ENCODE results near the gene NRN1. TPM values are rescaled to one million over a fixed set of nuclear protein-coding genes. Genes with fewer than 3 reads are reported as not detected.

Gene NRN1
- total RNA-seq, 1 donor: not detected

DNA sequence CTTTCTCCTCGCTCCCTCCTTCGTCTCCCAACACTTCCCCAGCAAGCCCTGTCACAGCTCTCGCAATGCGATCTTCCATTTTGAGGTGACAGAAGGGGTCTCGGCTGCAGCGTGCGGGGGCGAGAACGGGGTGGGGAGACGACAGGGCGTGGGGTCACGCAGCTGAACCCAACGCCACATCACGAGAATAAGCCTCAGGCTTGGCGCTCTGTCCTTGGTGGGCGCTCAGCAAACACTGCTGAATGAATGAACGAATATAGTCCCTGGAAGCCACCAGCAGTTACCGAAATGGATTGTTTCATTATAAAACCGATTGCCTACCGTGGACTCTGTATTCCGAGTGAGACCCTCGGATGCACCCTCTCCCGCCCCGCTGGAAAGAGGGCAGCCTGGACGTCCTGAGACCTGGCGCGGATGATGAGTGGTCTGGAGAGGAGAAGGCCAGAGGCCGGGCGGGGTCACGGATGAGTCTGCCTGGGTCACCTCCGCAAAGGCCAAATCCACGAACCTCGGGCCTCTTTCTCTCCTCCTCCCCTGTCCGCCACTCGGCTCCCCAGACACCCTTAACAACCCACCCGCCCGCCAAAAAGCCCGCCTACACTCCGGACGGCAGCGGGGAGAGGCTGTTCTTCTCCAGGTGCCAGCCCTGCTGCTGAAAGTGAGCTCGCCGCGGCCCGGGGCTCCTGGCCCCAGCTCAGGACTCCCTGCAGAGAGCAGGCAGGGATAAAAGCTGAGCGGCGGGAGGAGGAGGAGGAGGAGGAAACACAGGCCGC is 3.7 kb downstream of the NRN1 start:
- peak in 2 of 3 donors; percentile 22 to 32 for DNase-seq (ENCODE audit: low read depth in 2 of 3, low spot score in 2 of 3)

- peak in 2 of 3 donors; percentile 26 to 36 for DNase-seq (ENCODE audit: low read depth in 2 of 3, low spot score in 2 of 3)
These were observed 4.5 kb downstream of the NRN1 start for GRCh38 chr6:6002005-6002847.

DNA sequence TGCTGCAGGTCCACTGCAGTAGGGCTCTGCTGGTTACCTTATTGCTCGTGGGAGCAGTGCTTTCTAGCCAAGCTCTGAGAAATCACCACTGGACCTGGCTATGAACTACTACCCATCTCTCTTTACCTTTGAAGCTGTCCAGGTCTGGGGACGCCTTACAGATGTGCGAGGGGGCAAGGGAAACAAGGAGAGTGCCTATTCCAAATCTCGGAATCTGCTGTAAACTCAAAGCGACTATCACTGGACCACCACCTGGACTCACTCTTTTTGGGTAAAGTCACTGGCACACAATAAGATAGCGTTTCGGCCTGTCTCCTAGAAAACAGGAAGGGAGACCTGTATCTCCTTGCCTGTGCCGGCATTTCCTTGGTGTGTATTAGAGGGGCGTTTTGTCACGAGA is 5.3 kb downstream of the NRN1 start:
- DNase-seq (ENCODE audit: low read depth in 2 of 3, low spot score in 2 of 3): no peak

GRCh38 chr6:5999688-6000608 is 6.8 kb downstream of the NRN1 start:
- DNase-seq (ENCODE audit: low read depth in 2 of 3, low spot score in 2 of 3): peak in 2 of 3 donors; percentile 10 to 18

GRCh38 chr6:5998711-5999687 is 7.7 kb downstream of the NRN1 start:
- peak in 2 of 3 donors; percentile 24 to 34 for DNase-seq (ENCODE audit: low read depth in 2 of 3, low spot score in 2 of 3)

DNA sequence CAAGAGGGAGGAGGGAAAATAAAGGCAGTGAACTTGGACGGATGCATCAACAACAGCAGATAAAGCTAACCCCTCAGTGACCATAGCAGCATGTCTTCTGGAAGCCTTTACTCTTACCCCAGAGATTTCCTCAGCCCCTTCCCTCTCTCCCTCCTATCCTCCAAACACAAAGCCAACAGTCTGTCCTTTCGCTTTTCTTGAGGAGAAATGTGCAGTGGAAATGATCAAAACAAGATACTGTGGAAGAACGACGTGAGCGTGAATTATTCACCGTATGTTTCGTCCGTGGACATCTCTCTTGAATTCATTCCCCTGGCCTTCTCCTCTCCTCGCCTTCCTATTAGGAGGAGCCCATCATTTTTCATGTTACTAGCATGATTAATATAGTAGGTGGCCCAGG is 8.5 kb downstream of the NRN1 start:
- peak in 1 of 3 donors; percentile 7 for DNase-seq (ENCODE audit: low read depth in 2 of 3, low spot score in 2 of 3)

DNA sequence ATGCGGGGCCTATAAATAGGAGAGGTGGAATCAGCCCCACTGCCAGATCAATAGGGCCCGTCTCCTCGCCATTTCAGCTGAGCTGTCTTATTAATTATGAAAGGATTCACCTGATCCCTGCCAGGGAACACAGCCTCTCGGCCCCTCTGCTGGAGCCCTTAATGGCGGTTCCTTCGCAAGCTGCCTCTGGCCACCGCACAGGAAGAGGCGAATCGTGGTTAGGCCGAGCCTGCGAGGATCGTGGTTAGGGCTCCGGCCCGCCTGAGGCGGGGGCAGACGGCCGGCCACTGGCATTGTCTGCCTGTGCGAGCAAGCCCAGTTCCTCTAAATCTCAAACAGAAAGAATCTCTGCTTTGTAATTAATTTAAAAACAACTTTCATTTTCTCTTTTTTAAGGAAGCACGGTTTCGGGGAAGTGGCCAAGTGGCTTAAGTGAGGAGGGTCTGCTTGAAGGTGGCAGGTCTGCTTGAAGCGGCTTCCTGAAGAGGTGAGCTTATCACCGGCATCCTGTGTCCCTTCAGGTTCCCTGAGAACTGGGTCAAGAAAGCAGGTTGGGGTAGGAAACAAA is 9.2 kb downstream of the NRN1 start:
- DNase-seq (ENCODE audit: low read depth in 2 of 3, low spot score in 2 of 3): peak in 2 of 3 donors; percentile 51 to 65

GRCh38 chr6:5996714-5997419 is 9.9 kb downstream of the NRN1 start:
- DNase-seq (ENCODE audit: low read depth in 2 of 3, low spot score in 2 of 3): no peak

- DNase-seq (ENCODE audit: low read depth in 2 of 3, low spot score in 2 of 3): peak in 2 of 3 donors; percentile 26 to 31
These were observed 10.6 kb downstream of the NRN1 start for GRCh38 chr6:5995949-5996713.

GRCh38 chr6:5995658-5995948 is 11.1 kb downstream of the NRN1 start:
- peak in 2 of 3 donors; percentile 4 to 16 for DNase-seq (ENCODE audit: low read depth in 2 of 3, low spot score in 2 of 3)

DNA sequence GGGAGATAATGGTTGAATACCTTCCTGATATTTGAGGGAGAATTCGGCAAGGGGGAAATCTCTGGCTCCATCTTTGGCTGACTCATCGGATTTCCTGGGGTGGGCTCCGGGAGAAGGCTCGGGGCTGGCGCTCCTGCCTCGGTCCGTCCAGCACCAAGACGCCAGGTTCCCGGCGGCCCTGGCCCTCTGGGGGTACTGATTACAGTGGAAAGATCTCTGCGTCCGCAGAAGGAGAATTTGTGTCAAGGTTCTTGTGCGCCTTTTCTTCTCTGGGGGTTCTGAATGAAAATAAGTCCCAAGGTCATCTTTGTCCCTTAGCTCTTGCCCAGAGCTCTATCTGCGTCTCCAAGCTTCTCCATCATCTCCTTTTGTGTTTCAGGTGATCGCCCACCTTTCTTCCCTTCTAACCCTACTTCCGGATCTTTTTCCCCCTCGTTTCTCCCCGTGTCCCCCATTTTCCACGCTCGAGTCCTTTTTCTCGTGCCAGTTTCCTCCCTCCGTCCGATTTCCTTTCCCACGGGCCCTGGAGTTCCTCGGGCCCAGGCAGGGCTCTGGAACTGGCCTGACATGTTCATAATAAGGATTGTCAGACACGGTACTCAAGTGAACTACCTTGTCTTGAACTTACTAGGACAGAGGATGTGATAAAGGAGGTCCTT is 11.6 kb downstream of the NRN1 start:
- DNase-seq (ENCODE audit: low read depth in 2 of 3, low spot score in 2 of 3): peak in 1 of 3 donors; percentile 7

- DNase-seq (ENCODE audit: low read depth in 2 of 3, low spot score in 2 of 3): peak in 2 of 3 donors; percentile 14 to 30
These were observed 12.3 kb downstream of the NRN1 start for GRCh38 chr6:5994234-5994998.

- DNase-seq (ENCODE audit: low read depth in 2 of 3, low spot score in 2 of 3): no peak
These were observed 14.0 kb downstream of the NRN1 start for GRCh38 chr6:5992551-5993225.

GRCh38 chr6:5990786-5991185 is 15.9 kb downstream of the NRN1 start:
- DNase-seq (ENCODE audit: low read depth in 2 of 3, low spot score in 2 of 3): no peak

DNA sequence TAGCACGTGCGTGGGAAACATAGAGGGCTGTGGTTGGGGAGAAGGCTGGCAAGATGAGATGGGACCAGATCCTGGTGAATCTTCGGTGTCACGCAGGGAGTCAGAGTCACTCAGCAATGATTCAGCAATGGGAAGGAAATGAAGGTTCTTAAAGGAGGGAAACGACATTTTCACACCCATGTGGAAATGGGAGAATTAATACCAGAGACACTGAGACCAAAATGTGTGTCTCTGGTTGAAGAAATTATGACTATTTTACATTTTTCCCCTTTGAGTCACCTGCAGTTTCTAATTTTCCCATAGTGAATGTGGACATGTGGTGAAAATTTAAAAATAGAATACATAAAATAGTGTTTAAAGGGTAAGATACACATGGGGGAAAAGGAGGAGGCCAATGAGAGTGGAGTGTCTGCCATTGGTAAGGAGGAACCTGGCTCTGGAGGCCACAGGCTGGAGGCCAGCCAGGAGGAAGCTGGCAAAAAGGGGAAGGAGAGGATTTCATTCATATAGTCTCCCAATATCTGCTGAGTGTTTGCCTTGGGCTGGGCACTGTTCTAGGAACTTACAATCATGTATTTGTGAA is 17.5 kb downstream of the NRN1 start:
- peak in 1 of 3 donors; percentile 32 for DNase-seq (ENCODE audit: low read depth in 2 of 3, low spot score in 2 of 3)

- no peak for DNase-seq (ENCODE audit: low read depth in 2 of 3, low spot score in 2 of 3)
These were observed 19.9 kb downstream of the NRN1 start for GRCh38 chr6:5986861-5987260.
